Measurements from ENCODE around the gene TECTA.
"Not testable (repeated sequence)": the region's sequence is repeated elsewhere in the genome, so short reads cannot be mapped to it uniquely, and the experiment has no call there.

TECTA gene

DNA sequence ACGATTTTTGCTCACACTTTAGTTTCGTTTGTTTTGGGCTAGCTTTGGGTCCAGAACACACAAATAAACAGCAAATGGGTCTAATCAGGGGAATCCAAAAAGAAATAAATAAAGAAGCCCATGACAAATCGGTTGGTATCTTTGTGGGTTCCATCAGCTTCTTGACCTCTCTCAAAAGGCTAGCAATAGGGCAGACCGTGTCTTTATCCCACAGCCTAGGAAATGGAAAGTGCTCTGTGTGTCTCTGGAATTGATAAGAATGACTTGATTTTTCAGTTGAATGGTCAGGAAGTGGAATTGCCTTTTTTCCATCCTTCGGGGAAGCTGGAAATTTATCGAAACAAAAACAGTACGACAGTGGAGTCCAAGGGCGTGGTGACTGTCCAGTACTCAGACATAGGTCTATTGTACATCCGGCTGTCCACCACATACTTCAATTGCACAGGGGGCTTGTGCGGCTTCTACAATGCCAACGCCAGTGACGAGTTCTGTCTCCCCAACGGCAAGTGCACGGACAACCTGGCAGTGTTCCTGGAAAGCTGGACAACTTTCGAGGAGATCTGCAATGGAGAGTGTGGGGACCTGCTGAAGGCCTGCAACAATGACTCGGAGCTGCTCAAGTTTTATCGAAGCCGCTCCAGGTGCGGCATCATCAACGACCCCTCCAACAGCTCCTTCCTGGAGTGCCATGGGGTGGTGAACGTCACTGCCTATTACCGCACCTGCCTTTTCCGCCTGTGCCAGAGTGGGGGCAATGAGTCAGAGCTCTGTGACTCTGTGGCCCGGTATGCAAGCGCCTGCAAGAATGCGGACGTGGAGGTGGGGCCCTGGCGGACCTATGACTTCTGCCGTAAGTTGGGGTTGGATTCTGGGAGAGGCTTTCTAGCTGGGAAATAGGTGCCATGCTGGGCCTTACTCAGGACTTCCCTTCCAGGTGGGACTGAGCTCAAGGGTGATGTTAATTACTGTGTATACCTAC is 28.6 kb downstream of the TECTA start:
- DNase-seq = no peak
- ATAC-seq = no peak

DNA sequence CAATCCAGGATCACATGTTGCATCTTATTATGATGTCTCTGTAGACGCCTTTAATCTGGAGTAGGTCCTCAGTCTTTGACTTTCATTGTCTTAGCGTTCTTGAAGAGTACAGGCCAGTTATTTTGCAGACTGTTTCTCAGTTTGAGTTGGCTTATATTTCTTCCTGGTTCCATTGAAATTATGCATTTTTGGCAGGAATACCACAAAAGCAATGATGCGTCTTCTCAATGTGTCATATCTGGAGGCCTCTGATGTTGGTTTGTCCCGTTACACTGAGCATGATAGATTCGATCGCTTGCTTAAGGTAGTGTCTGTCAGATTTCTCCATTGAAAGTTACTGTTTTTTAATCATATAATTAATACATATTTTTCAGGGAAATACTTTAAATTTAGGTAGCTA is 30.6 kb downstream of the TECTA start:
- no peak for DNase-seq
- no peak for ATAC-seq

DNA sequence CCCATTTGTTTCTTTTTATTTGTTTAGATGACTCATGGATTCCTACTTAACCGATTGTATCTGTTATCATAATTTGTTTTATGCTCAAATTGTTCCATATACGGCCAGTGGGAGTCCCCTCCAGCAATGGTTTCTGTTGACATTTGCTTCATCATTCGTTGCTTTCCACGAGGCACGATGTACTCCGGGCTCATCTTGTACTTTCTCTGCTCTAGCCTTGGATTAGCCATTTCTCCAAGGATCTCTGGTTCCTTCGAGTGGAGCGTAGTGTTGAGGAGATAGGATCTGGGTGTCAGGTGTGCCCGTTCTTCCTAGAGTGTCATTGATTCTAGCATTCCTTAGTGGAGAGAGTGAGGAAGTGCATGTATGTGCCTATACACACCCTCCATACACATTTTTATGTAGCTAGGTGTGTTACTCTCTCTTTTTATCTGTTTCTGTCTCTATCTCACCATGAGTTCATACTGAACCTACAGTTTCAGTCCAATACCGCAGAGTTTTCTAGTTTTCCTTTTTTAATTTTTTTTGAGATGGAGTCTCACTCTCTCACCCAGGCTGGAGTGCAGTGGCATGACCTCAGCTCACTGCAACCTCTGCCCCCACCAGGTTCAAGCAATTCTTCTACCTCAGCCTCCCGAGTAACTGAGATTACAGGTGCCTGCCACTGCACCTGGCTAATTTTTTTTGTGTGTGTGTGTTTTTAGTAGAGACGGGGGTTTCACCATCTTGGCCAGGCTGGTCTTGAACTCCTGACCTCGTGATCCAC is 31.4 kb downstream of the TECTA start:
- DNase-seq (no peak), ATAC-seq (no peak)

DNA sequence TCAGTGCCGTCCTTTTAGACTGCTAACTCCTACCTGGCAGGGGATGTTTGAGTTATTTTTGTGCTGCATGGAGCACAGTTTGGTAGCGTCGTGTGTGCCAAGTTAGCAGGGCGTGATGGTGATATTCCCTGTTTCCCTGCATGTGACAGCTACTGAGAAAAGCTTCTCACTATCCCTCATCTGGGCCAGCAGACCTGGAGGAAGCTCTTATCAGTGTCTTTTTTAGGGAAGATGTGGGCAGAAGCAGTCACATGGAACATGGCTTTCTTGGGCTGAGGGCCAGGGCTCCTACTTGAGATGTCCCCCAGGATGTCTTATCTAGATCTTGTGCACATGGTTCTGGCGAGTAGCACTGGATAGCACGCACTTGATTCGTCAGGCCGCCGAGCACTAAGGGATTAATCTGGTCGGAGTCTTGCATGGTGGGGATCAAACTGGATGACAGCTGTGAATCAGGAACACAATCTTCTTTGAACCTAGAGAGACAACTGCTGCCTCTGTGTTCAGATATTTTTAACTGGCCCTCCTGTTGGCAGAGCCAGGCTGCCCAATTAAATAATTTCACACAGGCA is 33.8 kb downstream of the TECTA start:
- no peak for ATAC-seq
- no peak for DNase-seq

DNA sequence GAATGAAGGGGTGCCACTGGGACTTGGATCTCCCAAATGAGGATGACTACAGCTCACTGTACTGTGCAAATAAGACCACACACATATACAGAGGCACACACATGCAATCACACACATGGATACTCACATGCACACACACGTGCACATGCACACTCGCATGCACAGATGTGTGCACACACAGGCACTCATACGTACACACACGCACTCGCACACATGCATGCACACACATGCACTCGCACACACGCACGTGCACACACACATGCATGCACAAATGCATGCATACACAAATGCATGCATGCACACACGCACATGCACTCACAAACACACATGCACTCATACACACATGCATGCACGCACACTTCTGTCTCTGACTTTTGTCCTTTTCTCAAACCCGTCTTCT is 36.0 kb downstream of the TECTA start:
- DNase-seq (no peak), ATAC-seq (no peak)

DNA sequence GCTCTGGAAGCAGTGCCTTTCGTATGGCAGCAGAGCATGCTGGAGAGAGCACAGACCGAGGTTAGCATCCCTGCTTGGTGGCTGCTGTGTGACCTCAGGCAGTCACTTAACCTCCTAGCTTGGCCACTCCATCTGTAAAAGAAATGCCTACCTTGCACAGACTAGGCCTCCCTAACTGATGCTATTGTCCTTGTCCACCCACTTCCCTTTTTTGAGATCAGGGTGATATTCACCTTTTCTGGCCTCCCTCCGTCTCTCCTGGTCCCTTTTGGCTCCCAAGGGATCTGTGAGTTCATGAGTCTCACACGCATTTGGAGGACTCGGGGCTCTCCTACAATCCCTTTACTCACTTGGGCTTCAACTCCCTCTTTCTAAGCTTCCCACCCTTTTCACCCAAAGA is 37.2 kb downstream of the TECTA start:
- ATAC-seq (no peak), DNase-seq (no peak)

DNA sequence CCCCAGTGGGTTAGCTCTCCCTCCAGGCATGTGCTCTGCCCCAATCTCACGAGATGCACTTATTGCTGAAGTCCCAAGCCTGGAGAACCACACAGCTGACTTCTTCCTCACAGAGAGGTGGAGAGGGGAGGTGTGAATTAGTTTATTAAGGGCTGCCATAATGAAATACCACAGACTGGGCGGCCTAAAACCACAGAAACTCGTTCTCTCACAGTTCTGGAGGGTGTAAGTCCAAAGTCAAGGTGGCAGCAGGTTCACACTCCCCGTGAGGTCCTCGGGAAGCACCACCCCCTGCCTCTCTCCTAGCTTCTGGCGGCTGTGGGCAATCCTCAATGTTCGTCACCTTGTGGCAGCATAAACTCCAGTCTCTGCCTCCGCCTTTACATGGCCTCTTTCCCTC is 39.3 kb downstream of the TECTA start:
- no peak for ATAC-seq
- no peak for DNase-seq

DNA sequence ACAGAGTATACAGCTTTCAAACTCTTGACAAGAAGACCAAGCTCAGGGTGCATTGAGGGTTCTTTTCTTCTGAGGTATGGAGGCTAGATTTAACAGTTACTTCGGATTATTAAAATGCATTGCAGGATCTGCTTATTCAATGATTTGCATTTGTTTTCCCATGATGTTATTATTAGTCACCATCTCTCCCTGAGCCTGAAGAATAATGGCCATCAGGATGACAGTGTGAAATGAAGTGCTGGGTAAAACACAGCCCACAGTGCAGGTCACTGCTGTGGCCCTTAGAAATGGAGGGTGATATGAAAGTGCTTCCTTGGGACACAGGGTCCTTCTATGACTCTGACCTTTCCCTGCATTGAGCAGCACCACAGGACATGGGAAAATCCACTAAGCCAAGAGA is 40.0 kb downstream of the TECTA start:
- DNase-seq = no peak
- ATAC-seq = no peak

DNA sequence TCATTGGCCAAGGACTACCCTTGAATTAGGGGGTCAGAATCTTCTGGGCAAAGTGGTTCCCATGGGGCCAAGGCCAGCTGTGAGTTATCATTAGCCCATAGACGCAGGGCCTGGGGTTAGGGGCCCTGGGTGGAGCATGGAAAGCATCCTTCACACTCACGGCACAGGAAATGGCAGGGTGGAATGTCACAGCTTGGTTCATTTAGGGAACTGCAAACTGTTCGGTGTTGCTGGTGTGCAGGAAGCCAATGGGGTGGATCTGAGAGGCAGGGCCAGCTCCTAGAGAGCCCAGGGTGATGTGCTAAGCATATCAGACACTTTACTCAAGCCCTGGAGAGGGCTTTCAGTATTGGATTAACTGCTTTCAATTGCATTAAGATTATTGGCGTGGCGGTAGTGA is 42.9 kb downstream of the TECTA start:
- no peak for ATAC-seq

DNA sequence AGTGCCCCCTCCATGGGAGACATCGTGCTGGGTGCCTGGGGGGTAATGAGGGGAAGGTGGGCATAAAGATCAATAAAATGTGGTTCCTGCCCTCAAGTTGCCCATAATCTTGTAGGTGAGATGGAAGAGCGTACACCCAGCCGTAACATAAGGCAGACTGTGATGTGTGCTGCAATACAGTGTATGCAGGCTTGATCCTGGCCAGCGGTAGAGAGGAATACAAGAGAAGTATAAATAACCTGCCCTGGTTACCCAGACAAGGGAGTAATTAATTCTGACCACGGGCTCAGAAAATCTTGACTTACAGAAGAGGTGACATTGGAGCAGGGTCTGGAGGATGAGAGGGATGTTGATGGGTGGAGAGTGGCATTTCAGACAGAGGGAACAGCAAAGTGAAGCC is 43.7 kb downstream of the TECTA start:
- ATAC-seq (no peak), DNase-seq (no peak)

More for the DNA sequence above, 42.9 kb downstream of the TECTA start:
- DNase-seq = no peak

DNA sequence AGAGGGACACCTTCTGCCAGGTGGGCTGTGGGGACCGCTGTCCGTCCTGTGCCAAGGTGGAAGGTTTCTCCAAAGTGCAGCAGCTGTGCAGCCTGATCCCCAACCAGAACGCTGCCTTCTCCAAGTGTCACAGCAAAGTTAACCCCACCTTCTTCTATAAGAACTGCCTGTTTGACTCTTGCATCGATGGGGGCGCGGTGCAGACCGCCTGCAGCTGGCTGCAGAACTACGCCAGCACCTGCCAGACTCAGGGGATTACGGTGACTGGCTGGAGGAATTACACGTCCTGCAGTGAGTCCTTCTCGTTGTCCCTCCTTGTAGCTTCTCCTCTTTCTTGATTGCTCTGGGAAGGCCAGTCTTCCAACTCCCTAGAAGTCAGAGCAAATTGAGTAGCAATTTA is 44.8 kb downstream of the TECTA start:
- DNase-seq = no peak
- no peak for ATAC-seq

DNA sequence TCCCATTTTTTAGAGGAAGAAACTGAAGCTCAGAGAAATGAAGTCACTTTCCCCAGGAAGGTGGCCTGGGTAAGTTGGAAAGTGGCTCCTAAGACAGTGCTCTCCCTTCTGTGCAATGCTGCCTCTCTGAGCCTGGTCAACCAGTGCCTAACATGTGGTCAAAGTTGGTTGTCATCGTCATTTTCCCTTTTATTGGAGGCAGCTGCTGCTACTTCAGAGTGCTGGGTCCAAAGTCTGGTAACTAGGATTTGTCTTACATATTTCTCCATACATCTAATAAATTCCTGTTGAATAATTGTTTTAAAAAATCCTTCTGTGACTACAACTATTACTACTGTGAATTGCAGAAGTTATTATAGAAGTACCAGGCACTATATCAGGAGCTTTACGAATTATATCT is 48.1 kb downstream of the TECTA start:
- no peak for DNase-seq
- no peak for ATAC-seq

DNA sequence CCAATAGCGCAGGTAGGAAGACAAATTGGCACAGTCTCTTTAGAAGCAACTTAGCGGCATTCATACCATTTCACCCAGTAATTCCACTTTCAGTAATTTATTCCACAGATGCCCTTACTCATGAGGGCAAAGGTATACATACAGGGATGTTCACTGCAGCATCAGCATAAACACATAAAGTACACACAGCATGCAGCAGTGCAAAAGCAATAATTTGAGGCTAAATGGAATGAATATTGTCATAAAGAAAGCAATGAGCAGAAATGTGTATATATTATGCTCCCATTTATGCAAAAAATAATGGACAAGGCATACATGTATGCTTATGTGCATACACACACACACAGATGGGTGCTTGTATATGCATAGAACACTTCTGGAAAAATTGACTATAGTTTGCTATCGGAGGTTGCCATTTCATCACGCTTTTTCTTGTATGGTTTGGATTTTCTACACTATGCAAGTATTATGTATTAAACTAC is 50.2 kb downstream of the TECTA start:
- no peak for ATAC-seq

DNA sequence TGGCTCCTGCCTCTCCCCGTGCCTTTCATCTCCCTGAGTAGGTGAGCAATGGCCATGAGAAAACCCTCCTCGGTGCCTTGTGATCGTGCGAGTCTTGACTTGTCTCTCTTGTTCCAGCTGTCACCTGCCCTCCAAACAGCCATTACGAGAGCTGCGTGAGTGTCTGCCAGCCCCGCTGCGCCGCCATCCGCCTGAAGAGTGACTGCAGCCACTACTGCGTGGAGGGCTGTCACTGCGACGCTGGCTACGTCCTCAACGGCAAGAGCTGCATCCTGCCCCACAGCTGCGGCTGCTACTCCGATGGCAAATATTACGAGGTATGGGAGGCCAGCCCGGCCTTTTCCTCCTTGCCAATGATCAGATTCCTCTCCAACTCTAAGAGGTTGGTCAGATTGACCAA is 51.7 kb downstream of the TECTA start:
- ATAC-seq = no peak
- no peak for DNase-seq

More for the DNA sequence above, 50.2 kb downstream of the TECTA start:
- DNase-seq = no peak

DNA sequence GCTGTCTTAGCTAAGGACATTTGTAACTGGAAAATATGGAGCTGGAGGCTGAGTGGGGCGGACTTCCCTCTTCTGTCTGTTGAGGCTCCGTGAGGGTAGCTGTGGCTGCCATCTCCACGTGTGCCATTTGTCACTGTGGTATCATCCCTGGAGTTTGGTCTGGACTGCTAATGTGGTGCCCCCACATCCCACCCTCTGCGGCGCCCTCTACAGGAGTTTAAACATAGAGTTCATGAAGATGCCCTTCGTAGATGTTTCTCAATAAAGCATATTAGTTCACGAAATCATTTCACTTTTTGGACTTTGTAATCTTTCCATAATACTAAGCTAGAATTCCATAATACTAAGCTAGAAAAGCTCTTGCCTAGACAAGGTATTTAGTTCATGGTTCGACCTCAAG is 52.4 kb downstream of the TECTA start:
- ATAC-seq (no peak), DNase-seq (no peak)

DNA sequence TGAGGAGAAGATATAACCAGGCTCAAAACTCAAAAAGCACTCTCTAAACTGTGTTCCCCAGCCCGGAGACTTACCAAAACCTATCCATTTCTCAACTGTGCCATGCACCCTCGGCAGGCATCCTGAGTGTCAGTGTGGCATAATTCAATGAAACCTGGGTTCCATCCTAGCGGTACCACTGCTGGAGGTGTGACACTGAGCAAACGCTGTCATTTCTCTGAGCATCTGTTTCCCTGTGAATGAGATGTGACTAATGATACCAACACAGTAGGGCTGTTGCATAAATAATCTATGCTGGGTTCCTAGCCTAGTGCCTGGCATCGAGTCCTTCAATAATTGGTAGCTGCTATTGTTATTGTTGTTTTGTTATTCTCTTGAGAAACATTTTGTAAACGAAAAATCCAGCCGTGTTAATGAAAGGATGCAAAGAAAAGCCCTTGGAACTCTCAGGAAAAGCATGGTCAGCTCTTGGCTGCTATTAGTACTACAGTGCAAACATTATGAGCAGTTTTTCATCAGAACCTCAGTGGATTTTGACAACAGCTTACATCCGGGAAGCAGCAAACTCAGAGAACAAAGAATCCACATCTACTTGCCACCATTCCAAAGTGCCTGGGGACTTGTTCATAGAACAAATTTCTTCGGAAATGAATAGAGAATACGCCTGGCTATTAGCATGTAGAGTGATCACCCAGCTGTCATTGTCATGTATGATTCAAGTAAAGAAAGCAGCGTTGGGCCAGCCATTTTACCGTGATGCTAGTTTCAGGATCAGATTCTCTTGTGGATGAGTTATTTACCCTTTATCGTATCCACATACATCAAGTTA is 53.7 kb downstream of the TECTA start:
- no peak for ATAC-seq
- DNase-seq = no peak

DNA sequence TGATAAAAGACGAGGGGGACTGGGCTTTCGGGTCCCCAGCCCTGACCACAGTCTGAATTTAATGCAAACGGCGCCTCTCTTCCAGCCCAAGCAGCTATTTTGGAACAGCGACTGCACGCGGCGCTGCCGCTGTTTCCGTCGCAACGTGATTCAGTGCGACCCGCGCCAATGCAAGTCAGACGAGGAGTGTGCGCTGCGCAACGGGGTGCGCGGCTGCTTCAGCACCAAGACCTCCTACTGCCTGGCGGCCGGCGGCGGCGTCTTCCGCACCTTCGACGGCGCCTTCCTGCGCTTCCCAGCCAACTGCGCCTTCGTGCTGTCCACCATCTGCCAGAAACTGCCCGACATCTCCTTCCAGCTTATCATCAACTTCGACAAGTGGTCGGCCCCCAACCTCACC is 56.7 kb downstream of the TECTA start:
- DNase-seq (no peak), ATAC-seq (no peak)

DNA sequence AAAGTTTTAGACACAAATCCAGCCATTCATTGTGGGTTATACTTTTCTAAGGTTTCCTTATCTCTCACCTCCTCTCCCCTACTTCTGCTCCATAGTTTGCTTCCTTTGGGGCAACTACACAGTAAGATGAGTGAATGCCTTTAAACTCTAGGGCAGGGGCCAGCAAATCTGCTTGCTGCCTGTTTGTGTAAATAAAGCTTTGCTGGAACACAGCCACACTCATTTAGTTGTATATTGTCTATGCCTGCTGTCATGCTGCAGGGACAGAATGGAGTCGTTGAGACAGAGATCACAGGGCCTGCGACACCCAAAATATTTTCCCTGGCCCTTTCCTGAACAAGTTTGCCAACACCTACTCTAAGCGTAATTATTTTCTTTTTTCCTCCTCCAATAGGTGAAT is 58.7 kb downstream of the TECTA start:
- ATAC-seq = no peak
- DNase-seq = no peak

DNA sequence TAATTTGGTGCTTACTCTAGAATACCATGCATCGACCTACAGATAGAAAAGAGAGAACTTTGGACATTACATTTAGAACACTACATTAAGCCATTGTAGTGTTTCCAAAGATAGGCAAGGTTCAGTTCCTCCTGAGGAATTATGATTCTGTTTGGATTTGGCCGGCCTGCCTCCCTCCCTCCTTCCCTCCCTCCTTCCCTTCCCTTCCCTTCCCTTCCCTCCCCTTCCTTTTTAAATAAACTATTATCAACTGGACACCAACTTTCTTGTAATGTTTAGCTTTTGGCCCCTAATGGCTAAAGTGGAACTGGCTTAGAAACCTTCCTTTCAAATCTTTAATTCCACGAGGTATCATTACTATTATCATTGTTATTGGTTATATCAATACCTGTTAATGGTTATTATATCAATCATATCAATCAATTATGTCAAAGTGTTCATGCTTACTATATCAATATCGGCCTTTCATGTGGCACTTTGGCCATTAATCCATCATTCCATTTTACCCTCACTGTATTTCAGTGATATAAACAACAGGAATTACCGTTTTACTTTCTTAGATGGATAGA is 60.4 kb downstream of the TECTA start:
- ATAC-seq = no peak
- DNase-seq = no peak

DNA sequence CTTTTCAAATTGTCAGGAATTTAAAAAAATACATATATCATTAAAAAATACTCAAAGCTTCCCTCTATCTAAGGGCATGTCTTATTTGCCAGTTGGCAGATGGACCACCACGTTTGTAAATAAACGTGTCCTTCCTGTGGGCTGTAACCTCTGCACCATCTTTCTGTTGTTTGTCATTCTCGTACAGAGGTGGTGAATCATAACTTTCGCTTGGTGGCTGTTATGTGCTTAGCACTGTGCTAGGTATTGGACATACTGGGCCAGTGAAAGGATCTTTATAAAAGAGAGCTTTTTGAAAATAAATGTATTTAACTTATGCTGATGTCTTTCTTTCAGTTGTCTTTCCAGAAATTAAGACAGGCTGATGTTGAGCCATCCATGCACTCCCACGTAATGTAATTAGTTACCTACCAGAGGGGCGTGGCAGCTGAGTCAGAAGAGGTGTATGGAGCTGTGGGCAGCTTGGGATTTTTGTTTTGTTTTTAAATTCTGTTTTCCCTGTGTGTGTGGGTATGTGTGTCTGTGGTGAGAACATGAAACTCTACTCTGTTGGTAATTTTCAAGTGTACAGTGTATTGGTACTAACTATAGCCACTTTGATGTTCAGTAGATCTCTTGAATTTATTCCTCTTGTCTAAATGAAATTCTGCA is 62.7 kb downstream of the TECTA start:
- ATAC-seq = peak; percentile 58
- DNase-seq = no peak

DNA sequence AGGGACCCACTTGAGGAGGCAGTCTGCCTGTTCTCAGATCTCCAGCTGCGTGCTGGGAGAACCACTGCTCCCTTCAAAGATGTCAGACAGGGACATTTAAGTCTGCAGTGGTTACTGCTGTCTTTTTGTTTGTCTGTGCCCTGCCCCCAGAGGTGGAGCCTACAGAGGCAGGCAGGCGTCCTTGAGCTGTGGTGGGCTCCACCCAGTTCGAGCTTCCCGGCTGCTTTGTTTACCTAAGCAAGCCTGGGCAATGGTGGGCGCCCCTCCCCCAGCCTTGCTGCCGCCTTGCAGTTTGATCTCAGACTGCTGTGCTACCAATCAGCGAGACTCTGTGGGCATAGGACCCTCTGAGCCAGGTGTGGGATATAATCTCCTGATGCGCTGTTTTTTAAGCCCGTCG is 76.6 kb downstream of the TECTA start:
- not testable (repeated sequence) for DNase-seq, ATAC-seq

All from stimulated activated naive CD8-positive, alpha-beta T cell treated with anti-CD3 and anti-CD28 coated beads, Interleukin-15, Interleukin-2, amounts not matched to agents 100 U/mL and 50 U/mL, for 24 hours (primary cell).